Cardiac muscle cell (in vitro differentiated cells and primary cell): ENCODE data around the gene SNX33. TPM values are rescaled to one million over a fixed set of nuclear protein-coding genes. Genes with fewer than 3 reads are reported as not detected.

ENCODE experiments used
- DNase-seq, 2 donors: peaks; one replicate each; pipeline versions ENCODE4 v3.0.0 to v3.0.0-alpha.2; 2010 to 2017; ENCODE audit warnings: low read depth in 1 of 2, low spot score in 1 of 2
- H3K27ac ChIP-seq: fragments of 200-600 bp; sonication (generic); 2 replicates; pipeline ENCODE4 v1.5.1; 2016
- H3K27me3 ChIP-seq: fragments of 200-600 bp; sonication (generic); 2 replicates; pipeline ENCODE4 v1.6.0; 2016; ENCODE audit warnings: control low read depth
- H3K36me3 ChIP-seq: fragments of 200-600 bp; sonication (generic); 2 replicates; pipeline ENCODE4 v1.5.1; 2016; ENCODE audit warnings: control low read depth
- H3K4me1 ChIP-seq: fragments of 200-600 bp; sonication (generic); 2 replicates; pipeline ENCODE4 v1.8.1; 2017; ENCODE audit warnings: low read depth, mild to moderate bottlenecking, mixed run types
- H3K4me3 ChIP-seq: fragments of 200-600 bp; sonication (generic); 2 replicates; pipeline ENCODE4 v1.5.1; 2016; ENCODE audit warnings: mild to moderate bottlenecking
- H3K9me3 ChIP-seq: fragments of 200-600 bp; sonication (generic); 2 replicates; pipeline ENCODE4 v1.5.1; 2017; ENCODE audit warnings: low read depth, mild to moderate bottlenecking, control low read depth
- polyA plus RNA-seq: library from polyadenylated mRNA; unstranded; fragments of >200 nt; fragmentation: Nextera tagmentation; extraction: Ambion mirVana; gene quantifications from 2 replicates; pipeline ENCODE4 v1.2.1, GENCODE V29; 2016
- total RNA-seq: library from RNA; depleted of rRNA; stranded (reverse); fragments of >200 nt; gene quantifications from 2 replicates; pipeline ENCODE4 v1.2.3, GENCODE V29; 2016
- TF ChIP-seq, protein P1 (sequence below): IDR thresholded peaks from 2 replicates; pipeline ENCODE4 v1.5.1; 2012; ENCODE audit warnings: low read depth, mild to moderate bottlenecking, low read length

The SNX33 gene
- total and polyA plus RNA-seq, 2 experiments from 2014 or later, result 9.5 to 17.1 TPM

DNA sequence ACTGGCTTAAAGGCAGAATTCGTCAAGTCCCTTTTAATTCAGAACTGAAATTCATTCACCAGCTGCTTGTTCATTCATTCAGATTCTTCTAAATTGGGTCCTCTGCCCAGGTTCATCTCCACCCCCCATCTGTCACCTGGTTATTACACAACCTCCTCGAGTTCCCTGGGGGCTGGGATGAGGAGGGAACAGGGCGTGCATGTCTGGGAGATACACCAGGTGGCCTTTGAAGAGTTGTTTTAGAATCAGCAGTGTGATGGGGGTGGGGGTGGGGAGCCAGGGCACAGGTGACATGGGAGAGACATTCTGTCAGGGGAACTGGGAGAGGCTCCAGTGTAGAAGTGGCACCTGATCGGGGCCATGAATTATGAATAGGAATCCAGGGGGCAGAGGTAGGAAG, 8.2 kb downstream of the SNX33 start:
- DNase-seq, result no peak
- TF ChIP-seq, protein P1, sequence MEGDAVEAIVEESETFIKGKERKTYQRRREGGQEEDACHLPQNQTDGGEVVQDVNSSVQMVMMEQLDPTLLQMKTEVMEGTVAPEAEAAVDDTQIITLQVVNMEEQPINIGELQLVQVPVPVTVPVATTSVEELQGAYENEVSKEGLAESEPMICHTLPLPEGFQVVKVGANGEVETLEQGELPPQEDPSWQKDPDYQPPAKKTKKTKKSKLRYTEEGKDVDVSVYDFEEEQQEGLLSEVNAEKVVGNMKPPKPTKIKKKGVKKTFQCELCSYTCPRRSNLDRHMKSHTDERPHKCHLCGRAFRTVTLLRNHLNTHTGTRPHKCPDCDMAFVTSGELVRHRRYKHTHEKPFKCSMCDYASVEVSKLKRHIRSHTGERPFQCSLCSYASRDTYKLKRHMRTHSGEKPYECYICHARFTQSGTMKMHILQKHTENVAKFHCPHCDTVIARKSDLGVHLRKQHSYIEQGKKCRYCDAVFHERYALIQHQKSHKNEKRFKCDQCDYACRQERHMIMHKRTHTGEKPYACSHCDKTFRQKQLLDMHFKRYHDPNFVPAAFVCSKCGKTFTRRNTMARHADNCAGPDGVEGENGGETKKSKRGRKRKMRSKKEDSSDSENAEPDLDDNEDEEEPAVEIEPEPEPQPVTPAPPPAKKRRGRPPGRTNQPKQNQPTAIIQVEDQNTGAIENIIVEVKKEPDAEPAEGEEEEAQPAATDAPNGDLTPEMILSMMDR, result no peak
- Histone ChIP-seq H3K4me3 (no peak overlapping the region), H3K9me3 (no peaks in the 10 kb centered on the region), H3K27ac (no peak overlapping the region), H3K27me3 (no peaks in the 10 kb centered on the region), H3K36me3 (no peaks in the 10 kb centered on the region), H3K4me1 (peaks cover 18% of the 10 kb centered on the region)

DNA sequence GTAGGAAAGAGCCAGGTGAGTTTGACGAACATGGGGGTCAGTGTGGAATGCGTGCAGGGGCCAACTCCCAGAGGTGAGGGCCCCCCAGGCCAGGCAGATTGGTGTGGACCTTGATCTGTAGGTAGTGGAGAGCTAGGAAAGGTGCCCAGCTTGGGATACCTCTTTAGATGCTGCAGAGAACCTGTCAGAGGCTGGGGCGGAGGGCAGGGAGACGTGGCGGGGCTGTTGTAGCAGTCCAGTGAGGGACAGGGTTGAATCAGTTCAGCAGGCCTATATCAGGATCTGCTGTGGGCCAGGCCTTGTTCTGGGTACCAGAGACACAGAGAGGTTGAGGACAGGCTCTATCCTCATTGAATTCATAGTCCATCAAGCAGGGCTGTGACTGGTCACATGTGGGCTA, 8.6 kb downstream of the SNX33 start:
- H3K4me1 ChIP-seq, result peaks cover 17% of the 10 kb centered on the region
- H3K27me3 ChIP-seq, result no peaks in the 10 kb centered on the region
- TF ChIP-seq, protein P1, result no peak
- no peak overlapping the region for H3K27ac ChIP-seq
- H3K9me3 ChIP-seq, result no peaks in the 10 kb centered on the region
- no peaks in the 10 kb centered on the region for H3K36me3 ChIP-seq
- H3K4me3 ChIP-seq, result no peak overlapping the region
- no peak for DNase-seq

DNA sequence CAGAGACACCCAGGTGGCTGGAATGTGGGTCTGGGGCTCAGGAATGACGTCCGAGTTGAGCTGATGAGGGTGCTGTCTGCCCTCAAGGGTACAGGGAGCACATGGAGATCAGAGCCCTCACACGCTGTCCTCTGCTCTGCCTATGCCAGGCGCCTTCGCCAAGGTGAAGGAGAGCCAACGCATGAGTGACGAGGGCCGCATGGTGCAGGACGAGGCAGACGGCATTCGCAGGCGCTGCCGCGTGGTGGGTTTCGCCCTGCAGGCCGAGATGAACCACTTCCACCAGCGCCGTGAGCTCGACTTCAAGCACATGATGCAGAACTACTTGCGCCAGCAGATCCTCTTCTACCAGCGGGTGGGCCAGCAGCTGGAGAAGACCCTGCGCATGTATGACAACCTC, 9.1 kb downstream of the SNX33 start:
- Histone ChIP-seq H3K27ac (no peak overlapping the region), H3K4me3 (no peak overlapping the region), H3K9me3 (no peaks in the 10 kb centered on the region), H3K4me1 (peaks cover 16% of the 10 kb centered on the region), H3K36me3 (no peaks in the 10 kb centered on the region), H3K27me3 (no peaks in the 10 kb centered on the region)
- DNase-seq, result no peak
- TF ChIP-seq, protein P1, result no peak

DNA sequence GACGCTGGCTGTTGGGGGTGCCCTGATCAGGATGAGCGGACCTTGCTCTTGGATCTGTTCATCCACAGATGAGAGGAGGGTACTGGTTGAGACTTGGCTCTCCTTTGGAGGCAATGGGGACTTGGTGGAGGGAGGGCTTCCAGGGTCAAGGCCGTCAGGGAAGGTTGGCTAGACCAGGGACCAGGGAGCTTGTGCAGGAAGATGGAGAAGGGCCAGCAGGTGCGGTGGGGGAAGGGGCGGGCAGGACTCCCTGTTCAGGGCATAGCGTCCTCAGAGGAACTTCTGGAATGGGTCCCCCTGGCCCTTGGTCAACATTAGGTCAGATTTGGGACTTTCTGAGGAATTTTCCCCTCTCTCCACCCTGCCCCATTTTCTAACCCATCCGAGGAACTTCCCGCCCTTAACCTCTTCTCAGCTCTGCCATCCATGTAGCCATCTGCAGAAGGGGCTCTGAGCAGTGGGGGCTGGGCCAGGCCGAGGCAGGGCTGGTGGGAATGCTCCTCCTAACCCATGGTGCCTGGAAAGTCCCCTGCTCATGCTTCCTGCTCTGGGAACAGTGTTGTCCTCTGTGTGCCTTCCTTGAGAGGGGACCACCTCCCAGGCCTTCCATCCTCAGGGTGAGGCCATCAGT, 11.5 kb downstream of the SNX33 start:
- TF ChIP-seq, protein P1, result no peak
- DNase-seq, result no peak
- no peaks in the 10 kb centered on the region for H3K4me1 ChIP-seq
- no peaks in the 10 kb centered on the region for H3K36me3 ChIP-seq
- H3K27me3 ChIP-seq, result no peaks in the 10 kb centered on the region
- H3K9me3 ChIP-seq, result no peaks in the 10 kb centered on the region
- H3K27ac ChIP-seq, result no peak overlapping the region
- no peak overlapping the region for H3K4me3 ChIP-seq

DNA sequence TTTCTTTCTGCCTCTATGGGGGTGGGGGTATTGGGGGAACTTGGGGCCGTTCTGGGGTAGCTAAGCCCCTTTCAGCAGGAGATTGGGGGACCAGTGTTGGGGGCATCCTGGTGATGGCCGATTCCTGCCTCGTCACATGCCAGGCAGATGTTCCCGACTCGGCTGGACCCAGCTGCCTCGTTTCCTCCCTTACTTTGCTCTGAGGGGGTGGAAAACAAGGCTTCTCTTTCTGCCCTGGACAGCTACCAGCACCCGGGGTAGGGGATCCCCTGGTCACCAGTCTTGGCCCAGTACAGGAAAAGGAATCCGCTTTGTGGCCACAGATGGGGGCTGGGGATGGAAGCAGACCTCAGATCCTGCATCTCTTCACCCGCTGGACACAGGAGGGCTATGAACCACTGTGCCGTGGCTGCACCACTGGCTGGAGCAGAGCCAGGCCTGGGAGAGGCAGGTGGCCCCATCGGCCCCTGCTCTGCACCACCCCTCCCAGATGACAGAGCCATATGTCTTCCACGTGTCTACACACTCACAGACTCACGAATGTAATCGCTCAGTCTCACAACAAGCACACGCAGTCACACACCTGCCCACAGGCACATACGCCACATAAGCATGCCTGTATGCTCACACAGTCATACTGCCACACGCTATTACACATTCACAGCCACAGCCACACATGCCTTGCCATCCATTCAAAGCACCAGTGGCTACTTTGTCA, 12.4 kb downstream of the SNX33 start:
- no peaks in the 10 kb centered on the region for H3K27me3 ChIP-seq
- H3K9me3 ChIP-seq, result no peaks in the 10 kb centered on the region
- H3K36me3 ChIP-seq, result no peaks in the 10 kb centered on the region
- no peak overlapping the region for H3K4me3 ChIP-seq
- H3K4me1 ChIP-seq, result no peaks in the 10 kb centered on the region
- no peak for DNase-seq
- TF ChIP-seq, protein P1, result no peak
- H3K27ac ChIP-seq, result no peak overlapping the region
